ENCODE measurements around the gene TBL1XR1.
"Not testable (repeated sequence)": the region's sequence is repeated elsewhere in the genome, so short reads cannot be mapped to it uniquely, and the experiment has no call there.

Gene TBL1XR1

DNA sequence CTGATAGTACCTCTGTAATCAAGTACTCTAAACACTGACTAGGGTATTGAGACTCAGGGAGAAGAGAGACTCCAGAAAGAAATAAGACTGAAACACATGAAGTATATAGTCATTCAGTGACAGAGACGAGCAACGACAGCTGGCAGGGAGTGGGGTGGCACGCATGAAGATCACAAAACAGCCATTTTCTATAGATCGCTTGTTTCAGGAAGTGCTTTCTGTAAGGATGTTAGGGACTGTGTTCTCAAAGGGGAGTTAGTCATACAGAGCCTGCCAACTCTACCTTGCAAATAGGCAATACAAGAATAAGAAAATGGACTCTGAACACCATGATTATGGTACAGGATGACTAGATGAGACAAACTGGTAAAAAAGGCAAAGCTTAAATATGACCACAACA is 139.5 kb downstream of the TBL1XR1 start:
- DNase-seq = no peak

DNA sequence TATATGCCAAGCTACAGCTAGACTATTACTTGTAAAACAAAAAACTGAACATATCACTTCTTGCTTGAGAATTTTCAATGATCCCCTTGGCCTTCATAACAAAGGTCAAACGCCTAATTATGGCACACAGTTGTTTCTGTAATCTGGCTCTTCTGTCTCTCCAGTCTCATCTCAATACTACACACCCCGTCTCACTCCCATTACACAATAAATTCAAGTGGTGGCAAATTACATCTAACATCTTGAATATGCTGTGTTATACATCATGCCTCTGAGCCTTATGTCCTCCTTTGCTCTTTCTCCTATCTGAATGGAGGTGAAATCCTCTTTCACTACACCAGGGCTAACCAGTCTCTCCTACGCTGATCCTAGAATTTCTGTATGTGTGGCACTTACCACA is 140.4 kb downstream of the TBL1XR1 start:
- DNase-seq = no peak

- no peak for DNase-seq
Measured at GRCh38 chr3:177055605-177056571, 141.4 kb downstream of the TBL1XR1 start.

- no peak for DNase-seq
Measured at GRCh38 chr3:177053107-177053506, 144.2 kb downstream of the TBL1XR1 start.

DNA sequence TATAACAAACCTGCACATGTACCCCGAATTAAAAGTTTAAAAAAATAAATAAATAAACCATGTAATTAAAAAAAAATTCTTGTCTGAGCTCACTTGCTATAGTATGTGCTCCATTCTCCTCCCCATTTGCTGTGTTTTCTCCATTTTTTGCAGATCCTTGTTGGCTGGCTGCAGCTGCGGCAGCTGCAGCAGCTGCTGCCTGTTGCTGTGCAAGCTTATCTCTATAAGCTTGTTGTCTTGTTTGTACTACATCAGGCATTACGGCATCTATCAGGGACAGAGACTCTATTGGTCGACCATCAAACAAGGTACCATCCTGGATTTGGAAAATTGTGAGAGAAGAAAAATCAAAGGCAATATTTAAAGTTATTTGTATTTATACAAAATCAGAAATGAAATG is 145.9 kb downstream of the TBL1XR1 start:
- no peak for DNase-seq

GRCh38 chr3:177050501-177051237 is 146.6 kb downstream of the TBL1XR1 start:
- no peak for DNase-seq

DNA sequence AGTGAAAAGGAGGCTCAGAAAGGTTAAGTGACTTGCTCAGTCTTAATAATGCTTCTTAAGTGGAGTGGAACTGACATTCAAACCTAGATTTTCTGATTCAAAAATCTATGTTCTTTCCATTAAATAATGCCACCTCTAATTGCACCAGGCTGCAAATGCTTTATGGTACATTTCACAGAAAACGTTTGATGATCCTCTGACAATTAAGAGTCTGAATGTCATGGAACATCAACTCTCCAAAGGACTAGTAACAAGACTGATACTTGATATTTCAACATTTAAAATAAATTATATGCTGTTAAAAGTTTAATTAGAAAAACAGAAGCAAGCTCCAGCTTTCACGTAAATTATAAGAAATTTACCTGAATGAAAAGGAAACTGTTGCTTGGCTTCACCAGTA is 151.5 kb downstream of the TBL1XR1 start:
- DNase-seq = no peak

- DNase-seq = no peak
Measured at GRCh38 chr3:177045222-177045621, 152.1 kb downstream of the TBL1XR1 start.

DNA sequence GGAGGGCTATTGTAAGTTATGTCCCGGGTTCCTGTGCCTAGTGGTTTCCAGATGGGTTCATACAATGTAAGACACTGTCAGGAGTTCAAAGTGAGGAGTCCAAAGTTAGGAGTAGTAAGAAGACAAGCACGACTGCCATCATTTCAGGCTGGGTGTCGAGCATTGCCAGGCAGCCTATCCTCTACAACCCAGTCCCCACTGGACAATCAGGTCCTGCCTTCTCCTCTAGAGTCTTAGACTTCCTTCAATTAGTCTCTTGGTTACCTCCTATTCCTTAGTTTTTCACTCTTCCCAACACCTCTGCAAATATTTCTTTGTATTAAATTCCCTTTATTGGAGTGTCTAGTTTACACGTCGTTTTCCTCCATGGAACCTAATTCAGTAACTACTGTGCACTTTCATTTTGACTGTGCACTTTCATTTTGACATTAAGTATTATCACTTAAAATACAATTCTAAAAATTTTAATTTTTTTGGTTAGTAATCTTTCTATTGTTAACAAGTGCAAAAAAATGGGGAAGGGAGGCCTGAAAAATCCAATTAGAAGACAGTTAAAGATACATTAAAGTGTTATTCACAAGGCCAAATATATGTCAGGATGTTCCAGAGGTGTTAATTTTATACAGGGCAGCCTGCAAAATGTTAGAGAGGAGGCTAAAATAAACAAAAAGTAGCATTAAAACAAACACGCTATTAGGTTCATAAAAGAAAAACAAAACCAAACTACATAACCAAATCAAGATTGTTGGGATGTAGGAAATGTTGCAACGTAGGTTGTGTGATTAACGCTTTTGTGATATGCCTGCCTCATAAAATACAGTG is 155.3 kb downstream of the TBL1XR1 start:
- no peak for DNase-seq

DNA sequence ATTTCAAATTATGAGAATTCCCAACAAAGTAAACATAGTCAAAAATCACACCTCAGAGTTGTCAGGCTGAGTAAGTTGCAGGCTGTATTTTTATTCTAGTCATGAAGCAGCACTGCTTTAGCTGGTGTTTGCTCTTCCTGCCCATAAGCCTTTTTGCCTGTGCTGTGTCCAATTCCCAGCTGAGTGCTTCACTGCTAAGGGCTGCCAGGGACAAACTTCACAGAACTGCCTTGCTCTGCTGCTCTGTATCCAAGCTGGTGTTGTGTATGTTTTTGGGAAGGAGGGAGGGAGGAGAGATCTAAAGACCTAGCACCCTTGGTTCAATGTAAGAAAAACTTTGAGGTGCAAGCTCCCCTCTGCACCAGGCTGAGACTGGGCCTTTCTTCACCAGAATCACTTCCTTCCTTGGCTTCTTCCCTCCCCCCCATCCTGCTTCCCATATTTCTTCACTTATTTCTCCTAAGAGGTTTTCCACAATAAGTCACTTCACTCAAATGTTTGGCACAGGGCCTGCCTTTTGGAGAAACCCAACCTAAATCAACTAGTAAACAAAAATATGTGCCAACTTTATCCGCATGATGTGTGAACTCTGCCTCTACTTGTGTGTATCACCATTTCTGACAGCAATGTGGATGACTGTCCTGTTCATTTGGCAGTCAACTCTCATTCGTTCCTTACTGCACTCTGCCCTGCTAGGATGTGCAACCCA is 156.1 kb downstream of the TBL1XR1 start:
- DNase-seq = no peak

DNA sequence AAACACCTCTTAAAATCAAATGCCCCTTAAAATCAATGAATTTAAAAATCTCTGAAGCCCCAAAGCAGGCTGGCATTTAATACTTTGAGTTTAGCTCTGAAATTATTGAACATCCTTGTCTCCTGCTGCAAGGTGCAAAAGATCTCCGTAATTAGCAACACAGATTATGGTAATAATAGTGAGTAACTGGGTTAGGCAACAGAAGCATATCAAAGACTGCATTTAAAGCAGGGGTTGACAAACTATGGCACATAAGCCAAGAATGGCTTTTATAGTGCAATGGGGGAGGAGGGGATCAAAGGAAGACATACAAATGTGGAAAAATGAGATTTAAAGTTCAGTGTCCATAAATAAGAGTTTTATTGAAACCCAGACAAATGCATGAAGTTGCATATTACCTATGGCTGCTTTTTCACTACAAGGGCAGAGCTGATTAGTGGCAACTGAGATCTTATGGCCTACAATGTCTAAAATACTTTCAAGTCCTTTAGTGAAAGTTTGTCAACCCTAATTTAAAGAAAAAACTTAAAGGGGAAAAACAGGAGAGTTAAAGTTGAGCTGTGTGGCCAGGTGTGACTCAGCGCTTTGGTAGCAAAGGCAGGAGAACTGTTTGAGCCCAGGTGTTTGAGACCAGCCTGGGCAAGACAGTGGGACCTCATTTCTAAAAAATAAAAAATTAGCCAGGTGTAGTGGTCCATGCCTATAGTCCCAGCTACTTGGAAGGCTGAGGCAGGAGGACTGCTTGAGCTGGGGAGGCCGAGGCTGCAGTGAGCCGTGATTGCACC is 157.6 kb downstream of the TBL1XR1 start:
- DNase-seq = no peak

DNA sequence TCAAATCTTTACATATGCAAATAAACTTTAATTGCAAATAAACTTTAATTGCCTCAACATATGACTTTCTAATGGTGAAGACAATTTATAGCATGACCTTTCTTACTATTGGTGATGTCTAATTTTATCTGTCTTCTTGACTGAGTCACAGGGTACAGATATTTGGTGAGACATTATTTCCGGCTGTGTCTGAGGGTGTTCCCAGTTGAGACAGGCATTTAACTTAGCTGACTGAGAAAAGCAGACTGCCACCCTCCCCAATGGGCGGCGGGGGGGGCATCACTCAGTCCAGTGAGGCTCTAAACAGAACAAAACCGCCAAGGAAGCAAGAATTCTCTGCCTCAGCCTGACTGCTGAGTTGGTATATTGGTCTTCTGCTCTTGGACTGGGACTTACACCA is 160.0 kb downstream of the TBL1XR1 start:
- DNase-seq = no peak

- no peak for DNase-seq
Measured at GRCh38 chr3:177035676-177036075, 161.6 kb downstream of the TBL1XR1 start.

DNA sequence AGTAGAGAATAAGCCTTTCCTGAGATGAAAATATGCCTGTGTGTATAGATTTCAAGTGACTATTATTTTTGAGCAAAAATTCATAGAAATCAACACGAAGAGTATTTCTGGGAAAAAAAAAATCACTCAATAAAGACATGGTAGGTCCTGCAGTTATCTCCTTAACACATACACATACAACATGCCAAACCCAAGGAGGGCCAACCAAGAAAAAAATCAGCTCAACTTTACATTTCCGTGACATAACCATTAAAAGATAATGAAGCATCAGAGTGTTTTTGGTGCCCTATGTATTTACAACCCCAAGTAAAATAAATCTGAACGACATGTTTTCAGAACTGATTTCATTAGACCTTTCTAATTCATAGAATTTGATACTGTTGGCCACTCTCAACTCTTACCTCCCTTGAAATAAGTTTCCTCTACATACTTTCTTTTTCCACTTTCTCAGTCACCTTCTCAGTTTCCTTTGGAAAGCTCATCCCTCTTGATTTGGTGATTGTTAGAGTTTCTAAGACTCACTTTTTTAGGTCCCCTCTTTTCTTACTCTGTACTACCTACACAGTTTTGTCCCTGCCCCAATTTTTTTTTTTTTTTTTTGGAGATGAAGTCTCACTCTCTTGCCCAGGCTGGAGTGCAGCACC is 162.3 kb downstream of the TBL1XR1 start:
- no peak for DNase-seq

- no peak for DNase-seq
Measured at GRCh38 chr3:177026505-177027277, 170.6 kb downstream of the TBL1XR1 start.

DNA sequence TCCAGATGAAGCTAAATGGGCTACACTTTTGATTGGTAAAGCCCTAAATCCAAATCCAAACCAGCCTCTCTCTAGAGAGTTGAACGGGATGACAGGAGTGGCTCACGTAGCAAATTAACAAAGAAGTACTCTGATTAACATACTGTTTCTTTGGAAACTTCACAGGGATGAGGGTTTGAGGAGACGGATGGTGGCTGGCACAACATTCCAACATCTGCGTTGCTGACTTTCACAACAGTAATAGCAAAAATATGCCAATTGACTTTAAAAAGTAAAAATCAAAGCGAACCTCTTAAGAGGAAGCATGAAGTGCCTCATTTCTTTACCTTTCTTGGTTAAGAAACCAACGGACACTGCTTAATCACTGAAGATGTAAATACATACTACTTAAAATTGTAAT is 181.4 kb downstream of the TBL1XR1 start:
- no peak for DNase-seq

DNA sequence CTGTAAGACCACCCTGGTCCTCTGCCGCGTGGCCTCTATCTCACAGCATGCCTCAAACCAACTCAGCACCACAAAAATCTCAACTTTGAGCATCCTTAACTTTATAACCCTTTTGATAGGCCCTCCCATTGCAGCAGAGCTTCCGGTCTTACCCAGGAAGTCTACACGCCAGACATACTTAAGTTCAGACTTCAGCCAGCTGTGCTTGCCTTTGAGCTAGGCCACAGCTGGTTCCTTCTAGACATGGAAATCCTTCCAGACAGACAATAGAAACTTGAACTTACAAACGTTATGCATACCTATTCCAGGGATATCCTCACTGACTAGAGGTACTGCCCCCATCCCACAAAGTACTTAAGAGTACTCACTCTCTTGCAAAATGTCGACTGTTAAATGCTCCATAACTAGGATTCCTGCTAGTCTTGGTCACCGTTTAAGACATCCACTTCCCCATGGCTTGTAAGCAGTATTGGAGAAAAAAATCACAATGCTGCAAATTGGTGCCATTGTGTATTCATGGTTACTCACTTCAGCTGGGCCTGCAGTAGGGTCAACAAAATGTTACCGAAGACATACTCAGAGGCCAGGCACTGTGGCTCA is 183.5 kb downstream of the TBL1XR1 start:
- DNase-seq = no peak

DNA sequence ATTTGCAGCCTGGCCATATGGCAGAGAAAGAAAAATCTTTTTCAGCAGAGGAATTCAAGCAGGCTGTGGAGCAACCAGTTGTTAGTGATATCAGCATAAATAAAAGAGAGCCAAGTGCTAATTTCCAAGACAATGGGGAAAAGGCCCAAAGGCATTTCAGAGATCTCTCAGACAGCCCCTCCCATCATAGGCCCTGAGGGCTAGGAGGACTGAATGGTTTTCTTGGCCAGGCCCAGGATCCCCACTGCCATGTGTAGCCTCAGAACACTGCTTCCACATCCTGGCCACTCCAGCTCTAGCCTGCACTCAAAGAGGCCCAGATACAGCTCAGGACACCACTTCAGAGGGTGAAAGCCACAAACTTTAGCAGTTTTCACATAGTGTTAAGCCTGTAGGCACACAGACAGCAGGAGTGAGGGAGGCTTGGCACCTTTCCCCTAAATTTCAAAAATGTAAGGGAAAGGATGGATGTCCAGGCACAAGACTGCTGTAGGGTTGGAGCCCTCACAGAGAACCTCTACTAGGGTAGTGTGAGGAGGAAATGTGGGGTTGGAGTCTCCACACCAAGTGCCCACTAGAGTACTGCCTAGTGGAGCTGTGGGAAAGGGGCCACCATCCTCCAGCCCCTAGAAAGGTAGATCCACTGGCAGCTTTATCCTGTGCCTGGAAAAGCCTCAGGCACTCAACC is 191.4 kb downstream of the TBL1XR1 start:
- no peak for DNase-seq

DNA sequence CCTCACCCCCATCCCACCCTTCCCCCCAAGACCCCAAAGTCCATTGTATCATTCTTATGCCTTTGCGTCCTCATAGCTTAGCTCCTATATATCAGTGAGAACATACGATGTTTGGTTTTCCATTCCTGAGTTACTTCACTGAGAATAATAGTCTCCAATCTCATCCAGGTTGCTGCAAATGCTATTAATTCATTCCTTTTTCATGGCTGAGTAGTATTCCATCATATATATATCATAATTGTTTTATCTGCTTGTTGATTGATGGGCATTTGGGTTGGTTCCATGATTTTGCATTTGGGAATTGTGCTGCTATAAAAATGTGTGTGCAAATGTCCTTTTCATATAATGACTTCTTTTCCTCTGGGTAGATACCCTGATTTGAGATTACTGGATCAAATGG is 197.1 kb downstream of the TBL1XR1 start:
- DNase-seq = not testable (repeated sequence)
